K562 (cell line): ENCODE measurements around the gene VIPR1. TPM values are rescaled to one million over a fixed set of nuclear protein-coding genes. Genes with fewer than 3 reads are reported as not detected.

Experiments
- C11orf30 ChIP-seq: fragments of 450-650 bp; IDR thresholded peaks from 2 replicates; pipeline ENCODE4 v1.6.1; 2016; ENCODE audit warnings: low read depth, mild to moderate bottlenecking
- CREBBP ChIP-seq: IDR thresholded peaks from one replicate; pipeline ENCODE4 v1.6.1; 2012; ENCODE audit warnings: low read depth, mild to moderate bottlenecking, control low read depth, inconsistent platforms, low read length
- CTCF ChIP-seq, 3 experiments: IDR thresholded peaks in 2 of 3; conservative IDR thresholded peaks in 1 of 3; 2 replicates each; pipeline ENCODE4 v1.5.1; 2011 to 2012; ENCODE audit warnings: low read length in 3 of 3, mild to moderate bottlenecking in 3 of 3, control low read depth in 2 of 3, improper control_type of control experiment in 1 of 3, inconsistent platforms in 1 of 3, low read depth in 1 of 3, mixed read lengths in 1 of 3, moderate library complexity in 1 of 3; ENCODE audit not compliant: insufficient read depth in 2 of 3
- DMBX1 ChIP-seq: fragments of 250-450 bp; sonication (Bioruptor Pico); IDR thresholded peaks from 2 replicates; pipeline ENCODE4 v1.8.0; 2022; ENCODE audit warnings: inconsistent platforms, mild to moderate bottlenecking, moderate library complexity, borderline replicate concordance
- EHMT2 ChIP-seq: fragments of 450-650 bp; IDR thresholded peaks from 2 replicates; pipeline ENCODE4 v1.6.1; 2018; ENCODE audit warnings: antibody characterized with exemption
- ESRRB ChIP-seq: fragments of 250-450 bp; sonication (Bioruptor Pico); IDR thresholded peaks from 2 replicates; pipeline ENCODE4 v1.5.0; 2020; ENCODE audit warnings: mild to moderate bottlenecking, moderate library complexity, borderline replicate concordance
- ETV1 ChIP-seq: fragments of 450-650 bp; conservative IDR thresholded peaks from 2 replicates; pipeline ENCODE4 v1.6.1; 2016; ENCODE audit warnings: missing genetic modification characterization, control low read depth, low read depth, missing compliant biosample characterization
- GTF3C2 ChIP-seq: IDR thresholded peaks from 3 replicates; pipeline ENCODE4 v1.6.1; 2011; ENCODE audit warnings: borderline replicate concordance, mild to moderate bottlenecking, moderate library complexity; ENCODE audit not compliant: insufficient read length; ENCODE audit errors: extremely low read depth
- MAFK ChIP-seq: IDR thresholded peaks from 2 replicates; pipeline ENCODE4 v1.6.1; 2011; ENCODE audit warnings: low read length, improper control_type of control experiment
- NCOR1 ChIP-seq: fragments of 450-650 bp; IDR thresholded peaks from 2 replicates; pipeline ENCODE4 v1.6.1; 2016; ENCODE audit warnings: mild to moderate bottlenecking, moderate library complexity
- POU5F1 ChIP-seq: fragments of 150-350 bp; IDR thresholded peaks from 2 replicates; pipeline ENCODE4 v1.6.1; 2014; ENCODE audit warnings: borderline replicate concordance, low read length, low read depth, mild to moderate bottlenecking; ENCODE audit not compliant: partially characterized antibody
- RBM14 ChIP-seq: fragments of 200-400 bp; formaldehyde crosslinking; IDR thresholded peaks from 2 replicates; pipeline ENCODE4 v1.6.1; 2018; ENCODE audit warnings: low read depth, mild to moderate bottlenecking, low read length, moderate library complexity, borderline replicate concordance; ENCODE audit not compliant: insufficient read depth
- RBM39 ChIP-seq: fragments of 200-400 bp; formaldehyde crosslinking; optimal IDR thresholded peaks from 2 replicates; pipeline ENCODE3; 2018; ENCODE audit warnings: low read depth, low read length
- SP2 ChIP-seq: IDR thresholded peaks from 2 replicates; pipeline ENCODE4 v1.6.1; 2011; ENCODE audit warnings: mild to moderate bottlenecking, low read depth, low read length, moderate library complexity; ENCODE audit not compliant: poor library complexity, severe bottlenecking; ENCODE audit errors: extremely low read depth
- TAF15 ChIP-seq: fragments of 200-400 bp; formaldehyde crosslinking; IDR thresholded peaks from 2 replicates; pipeline ENCODE4 v1.6.1; 2017; ENCODE audit warnings: mild to moderate bottlenecking, low read depth, low read length, moderate library complexity
- ZBTB49 ChIP-seq: sonication (generic); formaldehyde crosslinking; IDR thresholded peaks from 2 replicates; pipeline ENCODE4 v1.8.0; 2022; ENCODE audit warnings: missing genetic modification reagents, mild to moderate bottlenecking, borderline replicate concordance
- ZEB2 ChIP-seq: fragments of 450-650 bp; IDR thresholded peaks from 2 replicates; pipeline ENCODE4 v1.6.1; 2016
- ZNF316 ChIP-seq: fragments of 450-650 bp; IDR thresholded peaks from 2 replicates; pipeline ENCODE4 v1.6.1; 2016
- ZNF512 ChIP-seq: IDR thresholded peaks from 2 replicates; pipeline ENCODE4 v1.6.1; 2016; ENCODE audit warnings: missing genetic modification characterization, missing compliant biosample characterization
- ZSCAN32 ChIP-seq: fragments of 450-650 bp; formaldehyde crosslinking; IDR thresholded peaks from 2 replicates; pipeline ENCODE4 v1.4.0; 2020; ENCODE audit warnings: mild to moderate bottlenecking, moderate library complexity
- polyA plus RNA-seq, 8 experiments: library from polyadenylated mRNA; depleted of rRNA in 4 of 8; stranded (reverse) in 5 of 8; unstranded in 3 of 8; fragments of >200 nt; fragmentation: Nextera tagmentation in 2 of 8; fragmentation: Illumina TruSeq in 1 of 8; extraction: Ambion mirVana in 2 of 8; extraction: Trizol in 1 of 8; gene quantifications; 2 replicates each; pipeline versions ENCODE4 v1.2.1 to v1.2.3, GENCODE V29; 2011 to 2014; ENCODE audit warnings: inconsistent platforms in 1 of 8, missing spikeins in 1 of 8
- total RNA-seq, 7 experiments: library from RNA; depleted of rRNA in 6 of 7; stranded (reverse); fragments of >200 nt in 6 of 7; fragmentation: Illumina TruSeq in 2 of 7; extraction: Trizol in 2 of 7; gene quantifications; 2 replicates each; pipeline versions ENCODE4 v1.2.1 to v1.2.3, GENCODE V29; 2011 to 2021; ENCODE audit warnings: low replicate concordance in 1 of 7

The VIPR1 gene
- total and polyA plus RNA-seq, 9 of the 15 experiments (the other 6 are each of a cell fraction or from before 2014, with no cell fraction given): 0.04 to 0.38 (median 0.12) TPM; not detected in 3

DNA sequence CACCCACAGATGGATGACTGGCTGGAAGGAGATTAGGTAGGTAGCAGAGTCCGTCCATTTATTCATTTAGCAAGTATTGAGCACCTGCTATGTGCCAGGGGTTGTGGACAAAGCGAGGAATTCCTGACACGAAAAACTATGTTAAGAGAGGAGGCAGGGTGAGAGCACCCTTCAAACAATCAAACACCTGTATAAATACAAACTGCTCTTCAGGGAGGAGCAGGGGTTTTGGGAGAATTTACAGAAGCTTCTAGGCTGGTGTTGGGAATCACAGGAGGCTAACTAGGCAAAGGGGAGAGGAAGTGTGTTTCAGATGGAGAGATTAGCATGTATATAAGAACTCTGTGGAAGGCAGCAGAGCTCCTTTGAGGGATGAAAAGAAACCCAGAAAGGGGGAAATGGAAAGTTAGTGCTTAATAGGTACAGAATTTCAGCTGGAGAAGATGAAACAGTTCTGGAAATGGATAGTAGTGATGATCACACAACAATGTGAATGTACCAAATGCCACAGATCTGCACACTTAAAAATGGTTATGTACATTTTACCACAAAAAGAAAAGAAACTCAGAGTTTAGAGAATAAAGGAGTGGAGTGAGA, 80.1 kb downstream of the VIPR1 start (continued):
- TF ChIP-seq ESRRB (CRISPR knock-in tag) (no peak), ZBTB49 (CRISPR knock-in tag) (no peak), RBM14 (no peak), CTCF (IDR thresholded peaks at IDR 0.05 in 2 of 3, conservative IDR thresholded peaks at IDR 0.05 in 1 of 3; ENCODE audit: insufficient read depth in 2 of 3, low read depth in 1 of 3, low read length in 3 of 3) (no peak), GTF3C2 (no peak), DMBX1 (CRISPR knock-in tag) (no peak), EHMT2 (no peak), RBM39 (no peak), ZNF316 (no peak), ZSCAN32 (CRISPR knock-in tag) (no peak), NCOR1 (no peak), ZNF512 (tag) (0 out of 2 replicates have a peak, but pooled peaks have one; percentile 59), ZEB2 (peak; percentile 6; the same call in 1 of the 2 replicates), SP2 (no peak), ETV1 (tag) (0 out of 2 replicates have a peak, but pooled peaks have one; percentile 3), C11orf30 (no peak), CREBBP (no peak), TAF15 (no peak), MAFK (peak; percentile 12; the same call in 1 of the 2 replicates), POU5F1 (no peak)
